Peyer's patch (tissue), 4 donors: ENCODE measurements around the gene FAM83G. TPM values are rescaled to one million over a fixed set of nuclear protein-coding genes. Genes with fewer than 3 reads are reported as not detected.
A peak's percentile ranks its signal among the peaks of the same experiment; 100 is the strongest.

Experiments
- DNase-seq, 3 donors: peaks; one replicate each; pipeline ENCODE4 v3.0.0-alpha.2; 2017 to 2019
- H3K27ac ChIP-seq, 4 donors: fragments of 200-600 bp; sonication (generic); one replicate each; pipeline ENCODE4 v1.5.1; 2016 to 2019
- H3K27me3 ChIP-seq, 2 donors: fragments of 200-600 bp; sonication (generic); one replicate each; pipeline ENCODE4 v1.5.1; 2019
- H3K36me3 ChIP-seq, 3 donors: fragments of 200-600 bp; sonication (generic); one replicate each; pipeline ENCODE4 v1.5.1; 2016 to 2019
- H3K4me1 ChIP-seq, 4 donors: fragments of 200-600 bp; sonication (generic); one replicate each; pipeline ENCODE4 v1.5.1; 2016 to 2019
- H3K4me3 ChIP-seq, 4 donors: fragments of 200-600 bp; sonication (generic); 1 replicate in 3 of 4; 2 replicates in 1 of 4; pipeline ENCODE4 v1.5.1; 2016 to 2019; ENCODE audit warnings: mild to moderate bottlenecking in 1 of 4
- H3K9me3 ChIP-seq, 4 donors: fragments of 200-600 bp; sonication (generic); one replicate each; pipeline ENCODE4 v1.5.1; 2016 to 2019; ENCODE audit warnings: mild to moderate bottlenecking in 1 of 4
- POLR2A ChIP-seq, 2 donors: fragments of 450-650 bp; IDR thresholded peaks; one replicate each; pipeline ENCODE4 v1.5.1; 2017; ENCODE audit warnings: antibody characterized with exemption in 2 of 2, mild to moderate bottlenecking in 2 of 2, moderate library complexity in 2 of 2
- total RNA-seq, 4 donors: library from RNA; depleted of rRNA; stranded (reverse); fragments of >200 nt; gene quantifications; one replicate each; pipeline ENCODE4 v1.1.0, GENCODE V29; 2016
- TF ChIP-seq, protein P1 (sequence below), 6 experiments: fragments of 450-650 bp in 4 of 6; fragments of 200-600 bp in 2 of 6; sonication (generic) in 1 of 6; IDR thresholded peaks; one replicate each; pipeline ENCODE4 v1.5.1; 2017 to 2019; ENCODE audit warnings: antibody characterized with exemption in 6 of 6, mild to moderate bottlenecking in 3 of 6, moderate library complexity in 1 of 6

Gene FAM83G
- total RNA-seq, 4 donors from 2014 or later, result 9.9 to 48.4 (median 37.4) TPM

DNA sequence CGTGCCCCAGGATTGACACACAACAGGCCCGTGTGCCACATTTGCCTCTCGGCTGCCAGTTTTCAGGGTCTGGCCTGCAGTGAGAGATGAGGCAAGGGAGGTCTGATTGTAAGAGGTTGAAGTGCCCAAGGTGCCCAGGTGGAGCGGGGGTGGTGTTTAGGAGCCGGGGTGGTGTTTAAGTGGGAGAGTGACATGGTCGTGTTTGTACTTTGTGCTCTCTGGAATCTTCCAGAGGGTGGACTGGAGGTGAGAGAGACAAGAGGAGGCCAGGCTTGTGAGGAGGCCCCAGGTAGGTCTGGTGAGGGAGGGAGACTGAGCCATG is 42.1 kb downstream of the FAM83G start:
- no peaks in the 10 kb centered on the region for H3K36me3 ChIP-seq
- peak in 1 of 3 donors; percentile 43 for DNase-seq
- H3K4me3 ChIP-seq, result no peak overlapping the region
- TF ChIP-seq, protein P1, sequence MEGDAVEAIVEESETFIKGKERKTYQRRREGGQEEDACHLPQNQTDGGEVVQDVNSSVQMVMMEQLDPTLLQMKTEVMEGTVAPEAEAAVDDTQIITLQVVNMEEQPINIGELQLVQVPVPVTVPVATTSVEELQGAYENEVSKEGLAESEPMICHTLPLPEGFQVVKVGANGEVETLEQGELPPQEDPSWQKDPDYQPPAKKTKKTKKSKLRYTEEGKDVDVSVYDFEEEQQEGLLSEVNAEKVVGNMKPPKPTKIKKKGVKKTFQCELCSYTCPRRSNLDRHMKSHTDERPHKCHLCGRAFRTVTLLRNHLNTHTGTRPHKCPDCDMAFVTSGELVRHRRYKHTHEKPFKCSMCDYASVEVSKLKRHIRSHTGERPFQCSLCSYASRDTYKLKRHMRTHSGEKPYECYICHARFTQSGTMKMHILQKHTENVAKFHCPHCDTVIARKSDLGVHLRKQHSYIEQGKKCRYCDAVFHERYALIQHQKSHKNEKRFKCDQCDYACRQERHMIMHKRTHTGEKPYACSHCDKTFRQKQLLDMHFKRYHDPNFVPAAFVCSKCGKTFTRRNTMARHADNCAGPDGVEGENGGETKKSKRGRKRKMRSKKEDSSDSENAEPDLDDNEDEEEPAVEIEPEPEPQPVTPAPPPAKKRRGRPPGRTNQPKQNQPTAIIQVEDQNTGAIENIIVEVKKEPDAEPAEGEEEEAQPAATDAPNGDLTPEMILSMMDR (IDR thresholded peaks at IDR 0.05), result no peak
- no peak for TF ChIP-seq POLR2A (IDR thresholded peaks at IDR 0.05)
- no peaks in the 10 kb centered on the region for H3K9me3 ChIP-seq
- no peaks in the 10 kb centered on the region for H3K27me3 ChIP-seq
- no peak overlapping the region for H3K27ac ChIP-seq
- no peaks in the 10 kb centered on the region for H3K4me1 ChIP-seq

DNA sequence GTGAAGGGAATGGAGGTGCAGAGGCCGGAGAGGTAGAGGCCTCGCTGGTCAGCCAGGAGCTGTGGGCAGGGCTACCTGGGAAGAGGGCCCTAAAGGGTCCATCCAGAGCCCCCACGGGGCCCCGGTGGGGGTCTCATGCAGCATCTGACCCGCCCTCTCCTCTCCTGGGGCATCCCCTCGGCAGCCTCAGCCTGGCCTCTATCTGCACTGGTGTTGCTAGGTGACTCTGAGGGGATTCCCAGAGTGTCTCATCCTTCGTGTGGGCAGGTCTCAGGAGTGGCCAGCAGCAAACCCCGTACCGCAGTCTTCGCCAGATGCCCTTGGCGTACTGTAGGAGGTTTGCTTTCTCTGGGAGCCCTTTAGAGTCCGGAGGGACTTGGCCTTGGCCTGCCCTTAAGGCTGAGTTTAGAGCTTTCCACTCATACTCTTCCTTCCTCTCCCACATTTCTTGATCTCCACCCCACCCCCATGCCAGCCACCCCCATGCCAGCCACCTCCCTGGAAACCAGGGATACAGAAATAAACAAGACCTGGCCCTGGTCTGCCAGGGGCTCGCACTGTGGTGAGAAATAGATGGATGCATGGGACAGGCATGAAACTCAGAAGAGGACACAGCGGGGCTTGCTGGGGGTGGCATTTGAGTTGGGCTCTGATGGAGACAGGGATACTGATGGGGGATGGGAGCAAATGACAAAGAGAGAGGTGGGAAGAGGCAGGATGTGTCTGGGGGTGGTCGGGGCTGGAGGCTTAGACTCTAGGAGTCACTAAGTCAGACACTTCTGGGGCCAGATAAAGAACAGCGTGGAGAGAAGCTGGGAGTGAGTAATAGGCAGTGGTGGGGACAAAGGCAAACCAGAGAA is 42.7 kb downstream of the FAM83G start:
- DNase-seq, result no peak
- Histone ChIP-seq H3K27ac (no peak overlapping the region), H3K27me3 (no peaks in the 10 kb centered on the region), H3K4me3 (no peak overlapping the region), H3K36me3 (no peaks in the 10 kb centered on the region), H3K9me3 (no peaks in the 10 kb centered on the region), H3K4me1 (no peaks in the 10 kb centered on the region)
- TF ChIP-seq POLR2A (IDR thresholded peaks at IDR 0.05), result no peak
- TF ChIP-seq, protein P1 (IDR thresholded peaks at IDR 0.05), result no peak

DNA sequence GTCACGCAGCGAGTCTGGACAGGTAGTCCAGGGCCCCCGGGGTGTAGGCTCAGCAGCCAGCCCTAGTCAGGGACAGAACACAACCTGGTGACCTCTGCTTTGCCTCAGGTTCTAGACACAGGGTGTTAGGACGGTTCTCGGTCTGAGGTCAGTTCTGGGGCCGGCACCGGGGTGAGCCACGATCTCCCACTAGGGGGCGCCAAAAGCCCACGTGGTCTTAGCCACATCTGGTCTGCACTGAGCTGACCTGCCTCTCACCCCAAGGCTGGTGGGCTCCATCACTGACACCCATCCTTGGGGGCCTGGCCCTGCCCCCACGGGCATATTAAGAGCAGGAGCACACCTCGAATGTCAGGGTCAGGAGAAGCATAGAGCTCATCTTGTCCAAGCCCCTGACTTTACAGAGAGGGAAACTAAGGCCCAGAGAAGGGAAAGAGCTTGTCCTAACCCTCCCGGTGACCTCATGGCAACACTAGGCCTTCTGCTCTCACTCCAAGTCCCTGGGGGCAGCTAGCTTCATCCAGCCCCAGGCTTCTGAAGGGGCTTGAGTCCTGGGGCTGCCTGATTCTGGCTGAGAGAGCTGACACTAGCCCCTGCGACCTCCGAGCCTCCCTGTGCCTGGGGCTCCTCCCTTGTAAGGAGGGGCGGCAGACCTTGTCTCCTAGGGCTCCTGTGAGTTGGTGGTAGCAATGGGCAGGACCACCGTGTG is 43.6 kb downstream of the FAM83G start:
- no peaks in the 10 kb centered on the region for H3K27me3 ChIP-seq
- no peaks in the 10 kb centered on the region for H3K36me3 ChIP-seq
- H3K4me3 ChIP-seq, result no peak overlapping the region
- H3K9me3 ChIP-seq, result no peaks in the 10 kb centered on the region
- no peaks in the 10 kb centered on the region for H3K4me1 ChIP-seq
- DNase-seq, result peak; percentile 82 to 95 (median 89)
- TF ChIP-seq POLR2A (IDR thresholded peaks at IDR 0.05), result peak in 1 of 2 donors; percentile 12
- TF ChIP-seq, protein P1 (IDR thresholded peaks at IDR 0.05), result peak; percentile 90 to 95 (median 93)
- no peak overlapping the region for H3K27ac ChIP-seq

DNA sequence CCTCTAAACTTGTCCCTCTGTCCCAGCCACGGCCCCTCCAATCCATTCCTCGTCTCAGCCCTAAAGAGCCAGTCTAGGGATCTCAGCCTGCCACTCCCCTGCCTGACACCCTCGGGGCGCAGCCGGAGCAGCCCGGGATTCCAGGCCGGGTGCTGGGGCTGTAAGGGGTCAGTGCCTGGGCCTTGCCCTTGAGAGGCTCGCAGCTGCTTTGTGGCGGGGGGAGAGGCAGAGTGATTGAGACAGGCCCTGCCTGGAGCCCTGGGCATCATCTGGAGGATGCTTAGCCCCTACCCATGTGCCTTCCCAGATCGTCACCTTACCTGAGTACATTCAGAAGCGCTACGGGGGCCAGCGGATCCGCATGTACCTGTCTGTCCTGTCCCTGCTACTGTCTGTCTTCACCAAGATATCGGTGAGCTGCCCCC is 44.3 kb downstream of the FAM83G start:
- peak in 1 of 3 donors; percentile 36 for DNase-seq
- Histone ChIP-seq H3K36me3 (no peaks in the 10 kb centered on the region), H3K4me1 (no peaks in the 10 kb centered on the region), H3K9me3 (no peaks in the 10 kb centered on the region), H3K27ac (no peak overlapping the region), H3K4me3 (no peak overlapping the region), H3K27me3 (no peaks in the 10 kb centered on the region)
- TF ChIP-seq POLR2A (IDR thresholded peaks at IDR 0.05), result no peak
- TF ChIP-seq, protein P1 (IDR thresholded peaks at IDR 0.05), result no peak

DNA sequence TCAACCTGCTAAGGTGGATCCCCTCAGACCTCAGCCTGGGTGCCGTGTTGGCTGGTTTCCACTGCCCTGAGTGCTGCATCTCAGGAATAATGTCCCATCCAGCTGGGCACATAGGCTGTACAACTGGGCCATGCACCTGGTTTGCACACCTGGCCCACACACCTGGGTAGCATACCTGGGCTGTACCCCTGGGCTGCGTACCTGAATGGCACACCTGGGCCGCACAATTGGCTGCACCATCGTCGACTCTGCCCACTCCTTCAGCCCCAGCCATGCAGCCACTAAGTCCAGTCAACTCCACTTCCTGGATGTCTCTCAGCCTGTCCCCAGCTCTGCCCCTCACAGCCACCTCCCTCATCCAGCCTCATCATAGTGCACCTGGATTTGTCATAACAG is 44.7 kb downstream of the FAM83G start:
- Histone ChIP-seq H3K27ac (no peak overlapping the region), H3K4me3 (no peak overlapping the region), H3K27me3 (no peaks in the 10 kb centered on the region), H3K9me3 (no peaks in the 10 kb centered on the region), H3K36me3 (no peaks in the 10 kb centered on the region), H3K4me1 (no peaks in the 10 kb centered on the region)
- TF ChIP-seq, protein P1 (IDR thresholded peaks at IDR 0.05), result no peak
- no peak for TF ChIP-seq POLR2A (IDR thresholded peaks at IDR 0.05)
- DNase-seq, result peak in 1 of 3 donors; percentile 37
